RWPE2 (cell line): ENCODE data around the gene SLC2A9.

Experiments
- ATAC-seq: fragments of 200-7000 bp; cut with Tn5 transposase; 3 replicates; pipeline ENCODE4 v1.9.1; 2021; ENCODE audit warnings: low read depth
- DNase-seq: peaks from one replicate; pipeline ENCODE4 v3.0.0-alpha.2; 2020; ENCODE audit warnings: low spot score
- H3K27ac ChIP-seq: fragments of 450-650 bp; 2 replicates; pipeline ENCODE4 v1.5.1; 2017; ENCODE audit warnings: mild to moderate bottlenecking; ENCODE audit not compliant: poor library complexity, severe bottlenecking
- H3K27me3 ChIP-seq: fragments of 250-450 bp; sonication (Bioruptor Pico); 2 replicates; pipeline ENCODE4 v1.5.1; 2021; ENCODE audit warnings: mild to moderate bottlenecking, moderate library complexity; ENCODE audit not compliant: insufficient read depth, poor library complexity, severe bottlenecking
- H3K36me3 ChIP-seq: fragments of 250-450 bp; sonication (Bioruptor Pico); 2 replicates; pipeline ENCODE4 v1.5.1; 2020; ENCODE audit warnings: low read depth, mild to moderate bottlenecking, moderate library complexity
- H3K4me1 ChIP-seq: fragments of 250-450 bp; sonication (Bioruptor Pico); 2 replicates; pipeline ENCODE4 v1.5.1; 2021; ENCODE audit warnings: mild to moderate bottlenecking, moderate library complexity; ENCODE audit not compliant: insufficient read depth, poor library complexity, severe bottlenecking
- H3K4me3 ChIP-seq: fragments of 250-450 bp; sonication (Bioruptor Pico); 2 replicates; pipeline ENCODE4 v1.5.1; 2021; ENCODE audit warnings: mild to moderate bottlenecking, moderate library complexity; ENCODE audit not compliant: severe bottlenecking
- H3K9me3 ChIP-seq: fragments of 250-450 bp; sonication (Bioruptor Pico); 2 replicates; pipeline ENCODE4 v1.5.1; 2021; ENCODE audit warnings: mild to moderate bottlenecking, moderate library complexity; ENCODE audit not compliant: severe bottlenecking
- CTCF ChIP-seq: fragments of 450-650 bp; IDR thresholded peaks from one replicate; pipeline ENCODE4 v1.5.1; 2017; ENCODE audit warnings: mild to moderate bottlenecking, moderate library complexity; ENCODE audit not compliant: poor library complexity, severe bottlenecking

SLC2A9 gene

GRCh38 chr4:10035130-10035529 is 13.8 kb upstream of the SLC2A9 start:
- TF ChIP-seq CTCF = no peak
- H3K27ac ChIP-seq = no peak overlapping the region
- no peaks in the 10 kb centered on the region for H3K27me3 ChIP-seq
- DNase-seq (peak; percentile 48), ATAC-seq (no peak)
- H3K4me1 ChIP-seq = peaks cover 16% of the 10 kb centered on the region
- H3K4me3 ChIP-seq = no peak overlapping the region
- H3K36me3 ChIP-seq = no peaks in the 10 kb centered on the region
- no peaks in the 10 kb centered on the region for H3K9me3 ChIP-seq

GRCh38 chr4:10034612-10035104 is 13.4 kb upstream of the SLC2A9 start:
- no peak overlapping the region for H3K4me3 ChIP-seq
- ATAC-seq = no peak

GRCh38 chr4:10034136-10034535 is 12.8 kb upstream of the SLC2A9 start:
- peak overlapping the region; percentile 79 for H3K27ac ChIP-seq
- no peak for TF ChIP-seq CTCF

More at GRCh38 chr4:10034612-10035104, 13.4 kb upstream of the SLC2A9 start:
- no peaks in the 10 kb centered on the region for H3K27me3 ChIP-seq
- TF ChIP-seq CTCF = no peak
- no peaks in the 10 kb centered on the region for H3K9me3 ChIP-seq
- peaks cover 16% of the 10 kb centered on the region for H3K4me1 ChIP-seq
- DNase-seq = no peak
- no peak overlapping the region for H3K27ac ChIP-seq
- no peaks in the 10 kb centered on the region for H3K36me3 ChIP-seq

GRCh38 chr4:10033191-10033881 is 12.0 kb upstream of the SLC2A9 start:
- ATAC-seq (peak; percentile 85), DNase-seq (peak; percentile 17)
- Histone ChIP-seq H3K9me3 (no peaks in the 10 kb centered on the region), H3K4me1 (peaks cover 22% of the 10 kb centered on the region), H3K27me3 (no peaks in the 10 kb centered on the region), H3K27ac (peak overlapping the region; percentile 79), H3K4me3 (no peak overlapping the region), H3K36me3 (no peaks in the 10 kb centered on the region)
- no peak for TF ChIP-seq CTCF

More at GRCh38 chr4:10034136-10034535, 12.8 kb upstream of the SLC2A9 start:
- H3K27me3 ChIP-seq = no peaks in the 10 kb centered on the region
- H3K36me3 ChIP-seq = no peaks in the 10 kb centered on the region
- no peaks in the 10 kb centered on the region for H3K9me3 ChIP-seq
- ATAC-seq (no peak), DNase-seq (peak; percentile 23)
- H3K4me1 ChIP-seq = peaks cover 17% of the 10 kb centered on the region
- no peak overlapping the region for H3K4me3 ChIP-seq

- ATAC-seq (peak; percentile 80), DNase-seq (no peak)
These were observed 11.3 kb upstream of the SLC2A9 start for GRCh38 chr4:10032625-10033024.

More at GRCh38 chr4:10032625-10033024, 11.3 kb upstream of the SLC2A9 start:
- Histone ChIP-seq H3K27me3 (no peaks in the 10 kb centered on the region), H3K9me3 (no peaks in the 10 kb centered on the region), H3K27ac (peak overlapping the region; percentile 79), H3K36me3 (no peaks in the 10 kb centered on the region), H3K4me3 (no peak overlapping the region), H3K4me1 (peaks cover 23% of the 10 kb centered on the region)
- no peak for TF ChIP-seq CTCF
